NCI-H2081 treated with DMSO at 0.1 percent for 48 hours (cell line): ENCODE results near the gene SYNE3.

Experiments
- DNase-seq: peaks from one replicate; lab custom pipeline; 2025; lab: John Stamatoyannopoulos, UW

SYNE3 gene

GRCh38 chr14:95505030-95505589 lies 11.3 kb downstream of the SYNE3 start:
- no peak for DNase-seq

GRCh38 chr14:95504135-95505029 lies 12.1 kb downstream of the SYNE3 start:
- no peak for DNase-seq

DNA sequence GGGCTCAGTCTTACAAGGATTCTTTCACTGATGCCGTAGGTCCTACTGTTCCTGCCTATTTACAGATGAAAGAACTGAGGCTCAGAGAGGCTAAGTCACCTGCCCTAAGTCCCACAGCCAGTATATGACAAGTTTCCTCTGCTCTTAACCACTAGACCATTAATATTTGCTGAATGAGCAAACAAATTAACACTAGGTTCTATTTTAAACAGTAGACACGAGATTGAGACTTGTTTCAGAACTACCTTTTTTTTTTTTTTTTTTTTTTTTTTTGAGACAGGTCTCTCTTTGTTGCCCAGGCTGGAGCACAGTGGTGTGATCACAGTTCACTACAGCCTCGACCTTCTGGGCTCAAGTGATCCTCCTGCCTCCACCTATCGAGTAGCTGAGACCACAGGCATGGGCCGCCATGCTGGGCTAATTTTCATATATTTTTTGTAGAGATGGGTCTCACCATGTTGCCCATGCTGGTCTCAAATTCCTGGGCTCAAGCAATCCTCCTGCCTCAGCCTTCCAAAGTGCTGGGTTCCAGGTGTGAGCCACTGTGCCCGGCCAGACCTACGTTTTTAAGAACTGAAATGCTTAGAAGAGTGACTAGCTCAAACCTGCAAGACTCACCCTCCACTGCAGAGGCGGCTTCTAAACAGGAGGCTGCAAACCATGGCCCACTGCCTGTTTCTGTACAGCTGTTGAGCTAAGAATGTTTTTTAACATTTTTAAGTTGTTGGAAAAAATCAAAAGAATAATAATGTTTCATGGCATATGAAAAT lies 12.9 kb downstream of the SYNE3 start:
- no peak for DNase-seq

DNA sequence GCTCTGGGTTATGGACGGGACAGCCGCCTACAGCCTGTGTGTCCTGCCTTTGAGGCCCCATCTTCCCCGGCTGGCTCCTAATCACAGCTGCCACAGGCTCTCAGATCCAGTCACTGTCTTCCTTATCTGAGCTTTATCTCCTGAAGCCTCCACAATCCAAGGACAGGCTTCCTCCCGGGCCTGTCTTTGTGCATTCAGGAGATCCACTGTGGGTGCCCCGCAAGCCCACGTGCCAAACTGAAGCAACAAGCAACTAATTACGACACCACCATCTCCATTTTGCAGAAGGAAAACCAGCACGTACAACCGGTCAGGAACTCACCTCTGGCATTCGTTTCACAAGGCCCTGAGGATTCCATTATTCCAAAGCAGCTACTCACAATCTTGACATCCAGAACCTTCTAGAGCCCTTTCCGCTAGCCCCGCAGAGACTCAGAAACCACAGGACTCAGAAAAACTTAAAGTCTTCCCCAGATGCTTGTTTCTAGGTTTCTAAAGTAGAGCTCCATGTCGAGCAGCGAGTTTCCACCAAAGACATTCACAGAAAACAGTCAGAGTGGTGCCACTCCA lies 14.0 kb downstream of the SYNE3 start:
- no peak for DNase-seq

- DNase-seq: no peak
Measured at GRCh38 chr14:95500772-95501401, 15.6 kb downstream of the SYNE3 start.

DNA sequence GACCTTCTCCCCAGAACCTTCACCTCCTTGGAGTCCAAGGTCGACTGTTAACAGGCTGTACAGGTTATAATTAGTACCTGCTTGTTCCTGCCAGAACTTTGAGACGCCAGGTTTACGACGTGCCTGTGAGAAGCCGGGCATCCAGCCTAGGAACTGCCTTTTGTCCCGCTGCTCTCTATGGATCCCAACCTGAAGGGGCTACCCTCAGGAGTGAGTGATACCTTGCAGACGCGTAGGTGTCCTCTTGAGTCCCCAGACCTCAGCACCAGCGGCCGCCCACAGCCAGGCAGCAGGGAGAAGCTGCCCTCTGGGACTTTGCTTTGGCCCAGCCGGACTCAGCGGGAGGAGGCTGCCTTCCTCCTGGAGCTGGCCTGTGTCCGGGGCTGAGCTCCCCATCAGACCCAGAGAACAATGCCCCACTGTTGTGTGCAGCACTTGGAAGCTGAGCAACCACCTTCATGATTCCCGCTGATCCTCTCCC lies 16.2 kb downstream of the SYNE3 start:
- DNase-seq: no peak

DNA sequence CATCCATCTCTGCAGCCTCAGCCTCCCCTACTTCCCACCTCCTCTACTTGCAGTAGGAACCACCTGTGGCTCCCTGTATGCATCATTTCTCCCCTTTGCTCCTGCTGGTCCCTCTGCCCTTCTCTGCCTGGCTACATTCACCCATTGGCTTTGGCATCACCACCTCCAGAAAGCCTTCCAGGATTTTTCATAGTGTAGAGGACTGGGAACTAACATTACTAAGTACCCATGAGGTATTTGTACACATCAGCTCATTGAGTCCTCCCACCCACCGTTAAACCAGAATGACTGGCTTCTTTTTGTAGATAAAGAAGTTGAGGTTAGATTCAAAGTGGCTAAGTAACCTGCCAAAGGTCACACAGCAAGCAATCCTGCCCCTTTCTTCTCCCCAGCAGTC lies 17.1 kb downstream of the SYNE3 start:
- no peak for DNase-seq

DNA sequence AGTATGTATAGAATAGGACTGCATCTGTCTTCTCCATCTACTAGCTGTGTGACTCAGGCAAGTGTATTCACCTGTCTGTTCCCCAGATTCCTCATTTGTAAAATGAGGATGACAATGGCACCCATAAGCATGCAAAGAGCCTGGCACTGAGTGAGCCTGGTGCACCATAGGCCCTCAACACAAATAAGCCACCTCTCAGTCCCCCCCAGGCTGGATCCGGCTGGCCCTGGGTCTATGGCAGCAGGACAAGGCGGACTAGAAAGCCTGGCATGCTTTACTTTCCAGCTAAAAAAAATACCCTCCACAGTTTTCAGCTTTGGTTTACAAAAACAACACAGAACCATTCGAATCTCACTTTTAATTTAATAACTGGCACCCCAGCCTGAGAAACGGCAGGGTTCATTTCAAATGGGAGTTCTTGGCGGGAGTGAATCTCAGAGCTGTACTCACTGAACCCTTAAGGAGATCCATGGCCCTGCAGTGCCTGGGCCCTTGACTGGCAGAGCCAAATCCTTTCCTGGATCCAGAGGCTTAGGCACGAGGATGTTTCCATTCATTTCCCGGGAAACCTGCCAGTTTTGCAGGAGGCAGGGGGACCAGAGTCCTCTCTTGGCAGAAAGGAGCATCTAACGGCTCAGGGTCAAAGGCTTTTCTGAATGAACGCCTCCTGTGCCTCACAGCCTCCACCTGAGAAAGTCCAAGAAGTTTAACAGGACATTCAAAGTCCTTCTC lies 17.7 kb downstream of the SYNE3 start:
- DNase-seq: no peak

DNA sequence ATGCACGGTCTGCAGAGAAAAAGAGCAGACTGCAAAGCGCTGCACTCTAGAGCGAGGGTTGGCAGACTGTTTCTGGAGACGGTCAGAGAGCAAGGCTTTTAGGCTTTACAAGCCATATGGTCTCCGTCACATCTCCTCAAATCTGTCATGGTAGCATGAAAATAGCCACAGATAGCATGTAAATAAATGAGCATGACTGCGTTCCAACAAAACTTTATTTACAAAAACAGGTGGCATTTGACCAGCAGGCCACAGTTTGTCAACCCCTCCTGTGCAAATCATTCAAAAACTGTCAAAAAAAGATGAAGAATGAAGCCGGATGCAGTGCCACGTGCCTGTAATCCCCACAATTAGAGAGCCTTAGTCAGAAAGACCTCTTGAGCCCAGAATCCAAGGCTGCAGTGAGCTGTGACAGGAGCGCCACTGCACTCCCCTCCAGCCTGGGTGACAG lies 18.9 kb downstream of the SYNE3 start:
- no peak for DNase-seq

GRCh38 chr14:95496690-95497259 lies 19.7 kb downstream of the SYNE3 start:
- no peak for DNase-seq

DNA sequence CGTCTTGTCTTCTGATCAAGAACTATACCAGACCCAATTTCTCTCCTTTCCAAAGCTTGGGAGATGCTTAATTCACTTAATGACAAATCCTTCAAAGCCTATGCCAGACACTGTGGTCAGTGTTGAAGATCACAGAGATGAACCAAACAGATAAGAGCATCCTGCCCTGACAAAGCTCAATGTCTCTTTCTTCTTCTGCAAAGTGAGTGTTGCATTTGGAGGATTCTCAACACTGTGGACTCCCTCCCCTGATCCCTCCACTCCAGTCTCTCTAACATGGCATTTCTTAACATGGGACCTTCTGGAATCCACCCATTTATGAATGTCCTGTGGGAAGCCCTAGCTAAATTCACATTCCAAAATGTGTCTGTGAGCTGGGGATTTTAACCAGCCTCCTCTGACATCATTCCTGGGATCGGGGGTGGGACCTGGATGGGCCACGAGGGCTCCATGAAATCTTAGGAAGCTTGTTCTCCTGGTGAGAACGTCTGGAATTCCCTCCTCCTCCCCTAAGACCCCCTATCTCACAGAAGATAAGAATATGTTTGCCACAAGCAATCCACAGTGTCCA lies 20.3 kb downstream of the SYNE3 start:
- DNase-seq: no peak

GRCh38 chr14:95495538-95496025 lies 20.9 kb downstream of the SYNE3 start:
- no peak for DNase-seq

DNA sequence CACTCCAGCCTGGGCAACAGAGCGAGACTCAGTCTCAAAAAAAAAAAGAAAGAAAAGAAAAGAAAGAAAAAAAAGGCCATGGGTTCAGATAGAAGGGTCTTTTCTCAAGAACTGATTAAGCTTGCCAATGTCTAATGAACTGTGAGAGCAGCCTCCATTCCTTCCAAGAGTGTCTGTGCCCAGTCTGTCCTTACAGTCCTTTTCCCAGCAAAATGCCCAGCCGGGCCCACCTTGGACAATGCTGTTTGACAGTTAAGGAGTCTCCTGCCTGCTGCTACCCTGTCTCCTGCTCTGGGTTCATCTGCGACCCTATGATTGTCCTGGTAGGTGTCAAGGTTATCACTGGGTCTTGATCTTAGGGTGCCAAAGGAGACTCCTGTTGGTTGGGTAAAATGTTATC lies 21.4 kb downstream of the SYNE3 start:
- DNase-seq: no peak

GRCh38 chr14:95494456-95494855 lies 22.0 kb downstream of the SYNE3 start:
- DNase-seq: no peak

GRCh38 chr14:95493976-95494375 lies 22.5 kb downstream of the SYNE3 start:
- no peak for DNase-seq

- no peak for DNase-seq
Measured at GRCh38 chr14:95493503-95493902, 22.9 kb downstream of the SYNE3 start.

- DNase-seq: no peak
Measured at GRCh38 chr14:95491936-95492608, 24.4 kb downstream of the SYNE3 start.

DNA sequence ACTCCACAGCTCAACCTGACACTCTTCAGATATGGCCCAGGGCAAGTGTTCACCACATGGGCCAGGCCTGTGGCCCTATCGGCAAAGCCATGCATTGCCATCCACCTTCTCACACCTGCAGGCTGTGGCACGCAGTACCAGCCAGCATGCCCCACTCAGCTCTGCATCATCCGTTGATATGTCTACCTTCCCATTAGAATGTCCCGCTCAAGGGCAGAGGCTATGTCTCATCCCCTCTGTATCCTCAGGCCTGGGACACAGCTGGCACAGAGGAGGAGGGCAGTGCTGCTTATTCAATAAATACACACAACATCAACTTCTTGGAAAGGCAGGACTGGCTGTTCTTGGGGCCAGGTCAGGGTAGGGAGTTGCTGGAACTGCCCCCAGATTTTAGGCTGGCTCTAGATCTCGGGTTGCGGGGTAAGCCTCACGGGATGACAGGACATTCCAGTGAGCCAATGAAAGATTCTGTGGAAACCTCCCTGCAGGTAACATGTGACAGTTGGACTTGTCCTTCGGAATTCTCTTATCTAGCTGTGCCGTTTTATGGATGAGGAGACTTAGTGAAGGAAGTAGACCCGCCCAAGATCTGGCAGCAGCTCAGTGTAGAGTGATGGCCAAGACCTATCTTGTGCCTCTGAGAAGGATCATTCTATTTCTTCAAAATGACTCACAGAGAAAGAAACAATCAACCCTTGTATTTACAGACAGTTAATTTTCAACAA lies 25.6 kb downstream of the SYNE3 start:
- no peak for DNase-seq

DNA sequence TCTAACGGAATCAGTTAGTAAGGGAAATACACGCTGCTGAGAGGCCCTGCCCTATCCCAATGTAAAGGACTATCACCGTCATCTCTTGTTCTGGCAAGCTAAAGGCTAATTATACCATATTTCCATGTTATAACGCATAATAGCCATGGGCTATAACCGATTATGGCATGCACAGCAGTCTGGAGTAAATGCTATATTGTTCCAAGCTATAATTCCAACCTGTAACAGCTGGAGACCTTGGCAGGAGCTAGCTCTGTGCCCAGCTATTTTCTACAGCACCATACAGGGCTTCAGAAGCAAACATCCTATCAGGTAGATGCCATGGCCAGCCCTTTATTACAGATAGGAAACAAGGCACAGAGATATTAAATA lies 26.3 kb downstream of the SYNE3 start:
- peak; percentile 88 for DNase-seq
